Measurements from ENCODE around the gene KLRC3. TPM values are rescaled to one million over a fixed set of nuclear protein-coding genes. Genes with fewer than 3 reads are reported as not detected.
"Not testable (repeated sequence)": the region's sequence is repeated elsewhere in the genome, so short reads cannot be mapped to it uniquely, and the experiment has no call there.

KLRC3 gene
- total and polyA plus RNA-seq, 8 donors: 0.43 to 1.3 (median 1.3) TPM; not detected in 5

DNA sequence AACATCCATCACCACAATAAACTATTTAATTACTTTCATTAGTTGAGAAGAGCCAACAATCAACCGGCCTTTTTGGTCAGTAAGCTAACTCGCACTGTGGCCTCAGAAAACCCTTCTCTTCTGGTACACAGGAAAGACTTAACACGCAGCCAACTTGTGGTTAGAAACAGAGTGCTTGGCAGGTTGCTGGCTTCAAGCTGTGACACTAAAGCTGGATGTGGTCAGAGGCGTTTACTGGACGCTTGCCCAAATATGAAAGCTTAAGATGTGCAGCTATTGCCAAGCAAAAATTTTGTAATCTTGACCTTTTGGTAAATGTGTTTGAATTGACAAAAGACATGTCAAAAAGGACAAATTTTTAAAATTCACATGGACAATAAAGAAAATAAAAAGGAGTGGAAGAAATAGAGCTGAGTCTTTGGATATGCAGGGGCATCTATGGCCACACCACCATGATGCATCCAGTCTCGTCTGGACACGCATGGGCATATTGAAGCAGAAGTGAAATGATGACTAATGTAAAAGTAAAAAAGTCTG is 27.9 kb downstream of the KLRC3 start:
- no peaks in the 10 kb centered on the region for H3K9me3 ChIP-seq
- H3K4me3 ChIP-seq: no peak overlapping the region
- peaks cover 0 to 22% (median 14%) of the 10 kb centered on the region in 4 donors for H3K4me1 ChIP-seq
- no peaks in the 10 kb centered on the region for H3K27me3 ChIP-seq
- intact Hi-C loops (cut with DNase I; ENCODE audit: low total_unique reads): no loop called here
- peak; percentile 41 to 53 for DNase-seq
- peak overlapping the region in 2 of 5 donors; percentile 7 to 14 for H3K27ac ChIP-seq
- no peaks in the 10 kb centered on the region for H3K36me3 ChIP-seq
- WGBS, 5 donors: 18 to 37% (median 25%) methylated on average over 7 of the region's 7 CpGs
- peak in 2 of 3 donors; percentile 28 to 36 for TF ChIP-seq POLR2AphosphoS5 (IDR thresholded peaks at IDR 0.05)
- TF ChIP-seq EP300 (IDR thresholded peaks at IDR 0.05): no peak
- TF ChIP-seq POLR2A (IDR thresholded peaks at IDR 0.05): no peak
- TF ChIP-seq CTCF (IDR thresholded peaks at IDR 0.05): no peak

DNA sequence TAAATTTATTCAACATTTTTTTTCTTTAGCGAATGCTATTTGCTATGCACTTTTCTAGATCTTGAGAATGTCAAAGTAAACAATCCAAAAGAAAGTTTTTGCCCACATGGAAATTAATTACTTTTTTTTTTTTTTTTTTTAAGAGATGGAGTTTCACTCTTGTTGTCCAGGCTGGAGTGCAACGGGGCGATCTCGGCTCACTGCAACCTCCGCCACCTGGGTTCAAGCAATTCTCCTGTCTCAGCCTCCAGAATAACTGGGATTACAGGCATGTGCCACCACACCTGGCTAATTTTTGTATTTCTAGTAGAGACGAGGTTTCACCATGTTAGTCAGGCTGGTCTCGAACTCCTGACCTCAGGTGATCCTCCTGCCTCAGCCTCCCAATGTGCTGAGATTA is 29.4 kb downstream of the KLRC3 start:
- DNase-seq; H3K27ac ChIP-seq; H3K27me3 ChIP-seq; H3K36me3 ChIP-seq; intact Hi-C loops (cut with DNase I; ENCODE audit: low total_unique reads); H3K9me3 ChIP-seq; H3K4me3 ChIP-seq: not testable (repeated sequence)
- H3K4me1 ChIP-seq: peaks cover 0 to 21% (median 12%) of the 10 kb centered on the region in 4 donors
- WGBS, 5 donors: 85 to 94% (median 93%) methylated on average over 7 of the region's 7 CpGs

DNA sequence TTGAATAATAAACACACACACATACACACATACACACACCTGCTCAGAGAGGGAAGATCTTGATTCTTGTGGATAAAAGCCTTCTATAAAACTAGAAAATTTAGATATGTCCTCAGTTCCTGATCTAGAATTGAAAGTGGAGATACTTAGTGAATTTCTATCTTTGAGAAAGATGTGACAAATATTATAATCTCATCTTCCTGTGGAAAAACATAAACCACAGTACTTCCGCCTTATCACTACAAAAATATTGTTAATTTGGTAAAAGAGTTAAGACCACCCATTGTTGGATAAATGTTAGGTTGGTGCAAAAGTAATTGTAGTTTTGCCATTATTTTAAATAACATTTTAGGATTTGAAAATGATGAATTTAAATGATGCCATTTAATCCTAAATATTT is 30.5 kb downstream of the KLRC3 start, which contains the start of gene KLRK1:
Gene KLRK1 (minus strand): TSS at position 138 of the 400 bp plus-strand sequence. CDS start 1,231 bp downstream, outside the sequence.
- TF ChIP-seq POLR2AphosphoS5 (IDR thresholded peaks at IDR 0.05): no peak
- TF ChIP-seq POLR2A (IDR thresholded peaks at IDR 0.05): no peak
- no peak for TF ChIP-seq EP300 (IDR thresholded peaks at IDR 0.05)
- no peak for TF ChIP-seq CTCF (IDR thresholded peaks at IDR 0.05)
- Histone ChIP-seq H3K9me3 (no peaks in the 10 kb centered on the region), H3K27ac (no peak within 1 kb of the TSS), H3K4me3 (peak within 1 kb of the TSS in 1 of 4 donors; percentile 0), H3K4me1 (peaks cover 0 to 13% (median 5%) of the 10 kb centered on the region in 4 donors), H3K27me3 (no peaks in the 10 kb centered on the region), H3K36me3 (no peaks in the 10 kb centered on the region)
- intact Hi-C loops (cut with DNase I; ENCODE audit: low total_unique reads): no loop called here
- DNase-seq: no peak
- WGBS, 5 donors: 77 to 86% (median 79%) methylated on average over 1 of the region's 1 CpG

GRCh38 chr12:10388624-10389413 is 31.6 kb downstream of the KLRC3 start:
- Histone ChIP-seq H3K27me3 (no peaks in the 10 kb centered on the region), H3K4me3 (peak overlapping the region in 1 of 4 donors; percentile 0), H3K36me3 (no peaks in the 10 kb centered on the region), H3K4me1 (peaks cover 0 to 13% (median 4%) of the 10 kb centered on the region in 4 donors), H3K27ac (no peak overlapping the region), H3K9me3 (no peaks in the 10 kb centered on the region)
- TF ChIP-seq POLR2AphosphoS5 (IDR thresholded peaks at IDR 0.05) (no peak), CTCF (IDR thresholded peaks at IDR 0.05) (no peak), POLR2A (IDR thresholded peaks at IDR 0.05) (no peak), EP300 (IDR thresholded peaks at IDR 0.05) (no peak)
- intact Hi-C loops (cut with DNase I; ENCODE audit: low total_unique reads): no loop called here
- WGBS, 5 donors: 68 to 80% (median 70%) methylated on average over 9 of the region's 9 CpGs
- DNase-seq: no peak

DNA sequence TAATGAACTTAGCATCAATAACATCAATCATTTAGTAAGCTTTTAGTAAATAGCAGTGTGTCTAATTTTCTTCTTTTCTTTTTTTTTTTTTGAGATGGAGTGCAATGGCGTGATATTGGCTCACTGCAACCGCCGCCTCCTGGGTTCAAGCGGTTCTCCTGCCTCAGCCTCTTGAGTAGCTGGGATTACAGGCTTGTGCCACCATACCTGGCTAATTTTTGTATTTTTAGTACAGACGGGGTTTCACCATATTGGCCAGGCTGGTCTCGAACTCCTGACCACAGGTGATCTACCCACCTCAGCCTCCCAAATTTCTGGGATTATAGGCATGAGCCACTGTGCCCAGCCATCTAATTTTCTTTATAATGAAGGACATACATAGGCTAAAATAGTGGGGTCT is 32.9 kb downstream of the KLRC3 start:
- H3K36me3 ChIP-seq; intact Hi-C loops (cut with DNase I; ENCODE audit: low total_unique reads); H3K4me1 ChIP-seq; H3K27me3 ChIP-seq; H3K9me3 ChIP-seq; DNase-seq: not testable (repeated sequence)
- 88 to 95% (median 90%) methylated on average over 6 of the region's 6 CpGs for WGBS, 5 donors
- H3K4me3 ChIP-seq: peak overlapping the region in 1 of 4 donors; percentile 0
- peak overlapping the region in 2 of 5 donors; percentile 16 to 34 for H3K27ac ChIP-seq

Measured in stomach (tissue), 9 donors.